DOHH2 (cell line): Measurements from ENCODE around the gene CNPY3.

Experiments
- H3F3A ChIP-seq: fragments of 200-600 bp; sonication (generic), shearing (Covaris generic); 2 replicates; pipeline ENCODE4 v1.6.0; 2016; ENCODE audit warnings: antibody characterized with exemption, mild to moderate bottlenecking; ENCODE audit not compliant: control insufficient read depth, insufficient read depth
- H3K27ac ChIP-seq: fragments of 200-600 bp; sonication (generic); 2 replicates; pipeline ENCODE4 v1.5.1; 2014; ENCODE audit warnings: low read depth, mild to moderate bottlenecking, low read length, moderate library complexity
- H3K27me3 ChIP-seq: fragments of 200-600 bp; sonication (generic); 2 replicates; pipeline ENCODE4 v1.6.1; 2014; ENCODE audit warnings: mild to moderate bottlenecking, low read length, mixed read lengths; ENCODE audit not compliant: control insufficient read depth
- H3K36me3 ChIP-seq: fragments of 200-600 bp; sonication (generic); 2 replicates; pipeline ENCODE4 v1.6.1; 2014; ENCODE audit warnings: mild to moderate bottlenecking, low read length, moderate library complexity, mixed read lengths; ENCODE audit not compliant: control insufficient read depth
- H3K4me1 ChIP-seq: fragments of 200-600 bp; sonication (generic); 2 replicates; pipeline ENCODE4 v1.6.1; 2014; ENCODE audit warnings: mild to moderate bottlenecking, low read length, mixed read lengths; ENCODE audit not compliant: control insufficient read depth
- H3K4me2 ChIP-seq: fragments of 200-600 bp; sonication (generic); 2 replicates; pipeline ENCODE4 v1.6.0; 2014; ENCODE audit warnings: mild to moderate bottlenecking, low read length, moderate library complexity
- H3K4me3 ChIP-seq: fragments of 200-600 bp; sonication (generic); 2 replicates; pipeline ENCODE4 v1.5.1; 2014; ENCODE audit warnings: mild to moderate bottlenecking, low read length, mixed read lengths
- H3K79me2 ChIP-seq: fragments of 200-600 bp; sonication (generic); 2 replicates; pipeline ENCODE4 v1.6.1; 2014; ENCODE audit warnings: mild to moderate bottlenecking, low read length, mixed read lengths; ENCODE audit not compliant: control insufficient read depth
- H3K9me2 ChIP-seq: fragments of 200-600 bp; sonication (generic); replicated peaks from 2 replicates; pipeline ENCODE4 v1.6.1; 2014; ENCODE audit warnings: mild to moderate bottlenecking, low read length, mixed read lengths; ENCODE audit not compliant: control insufficient read depth
- H3K9me3 ChIP-seq: fragments of 200-600 bp; sonication (generic); 2 replicates; pipeline ENCODE4 v1.6.1; 2014; ENCODE audit warnings: antibody characterized with exemption, low read length, mixed read lengths; ENCODE audit not compliant: control insufficient read depth, insufficient read depth
- H4K20me1 ChIP-seq: fragments of 200-600 bp; sonication (generic); 2 replicates; pipeline ENCODE4 v1.6.0; 2014; ENCODE audit warnings: low read depth, mild to moderate bottlenecking, antibody characterized with exemption, low read length, moderate library complexity; ENCODE audit not compliant: control insufficient read depth, insufficient read depth
- EZH2phosphoT487 ChIP-seq: fragments of 200-600 bp; sonication (generic); IDR thresholded peaks from 2 replicates; pipeline ENCODE4 v1.6.1; 2017; ENCODE audit warnings: borderline replicate concordance, mild to moderate bottlenecking, antibody characterized with exemption, low read length, moderate library complexity, mixed read lengths
- TF ChIP-seq, protein P1 (sequence below): fragments of 200-600 bp; sonication (generic); IDR thresholded peaks from one replicate; pipeline ENCODE4 v1.5.1; 2014; ENCODE audit warnings: antibody characterized with exemption, mild to moderate bottlenecking, low read depth, low read length; ENCODE audit not compliant: poor library complexity, severe bottlenecking

The CNPY3 gene

DNA sequence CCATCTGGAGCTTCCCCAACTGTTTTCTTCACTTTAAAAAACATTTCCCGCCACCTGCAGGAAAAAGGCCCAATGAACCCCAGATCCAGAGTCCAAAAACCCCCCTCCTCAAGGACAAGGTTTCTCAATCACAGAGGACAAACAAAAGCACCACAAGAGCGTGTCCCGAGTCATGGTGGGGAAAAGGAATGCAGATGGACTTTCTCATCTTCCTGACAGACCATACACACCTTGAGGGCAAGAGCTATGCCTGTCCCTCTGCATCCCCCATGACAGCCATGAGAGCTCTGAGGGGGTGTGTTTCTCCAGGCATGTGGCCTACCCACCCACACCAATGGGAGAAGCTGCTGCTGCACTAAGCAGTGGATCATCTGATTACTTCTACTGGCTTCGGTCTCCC lies 40.7 kb downstream of the CNPY3 start:
- no peaks in the 10 kb centered on the region for H3K27me3 ChIP-seq
- no peaks in the 10 kb centered on the region; the same call in 1 of the 2 replicates for H3K4me1 ChIP-seq
- H3K36me3 ChIP-seq, result peaks cover 55% of the 10 kb centered on the region
- H3K79me2 ChIP-seq, result peaks cover 12% of the 10 kb centered on the region
- no peaks in the 10 kb centered on the region for H3K9me2 ChIP-seq
- TF ChIP-seq EZH2phosphoT487, result no peak
- TF ChIP-seq, protein P1, sequence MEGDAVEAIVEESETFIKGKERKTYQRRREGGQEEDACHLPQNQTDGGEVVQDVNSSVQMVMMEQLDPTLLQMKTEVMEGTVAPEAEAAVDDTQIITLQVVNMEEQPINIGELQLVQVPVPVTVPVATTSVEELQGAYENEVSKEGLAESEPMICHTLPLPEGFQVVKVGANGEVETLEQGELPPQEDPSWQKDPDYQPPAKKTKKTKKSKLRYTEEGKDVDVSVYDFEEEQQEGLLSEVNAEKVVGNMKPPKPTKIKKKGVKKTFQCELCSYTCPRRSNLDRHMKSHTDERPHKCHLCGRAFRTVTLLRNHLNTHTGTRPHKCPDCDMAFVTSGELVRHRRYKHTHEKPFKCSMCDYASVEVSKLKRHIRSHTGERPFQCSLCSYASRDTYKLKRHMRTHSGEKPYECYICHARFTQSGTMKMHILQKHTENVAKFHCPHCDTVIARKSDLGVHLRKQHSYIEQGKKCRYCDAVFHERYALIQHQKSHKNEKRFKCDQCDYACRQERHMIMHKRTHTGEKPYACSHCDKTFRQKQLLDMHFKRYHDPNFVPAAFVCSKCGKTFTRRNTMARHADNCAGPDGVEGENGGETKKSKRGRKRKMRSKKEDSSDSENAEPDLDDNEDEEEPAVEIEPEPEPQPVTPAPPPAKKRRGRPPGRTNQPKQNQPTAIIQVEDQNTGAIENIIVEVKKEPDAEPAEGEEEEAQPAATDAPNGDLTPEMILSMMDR, result no peak
- no peak overlapping the region for H3K4me3 ChIP-seq
- H3K27ac ChIP-seq, result no peak overlapping the region
- H3K9me3 ChIP-seq, result no peaks in the 10 kb centered on the region
- H3F3A ChIP-seq, result 0 out of 2 replicates have a peak, but pooled peaks cover 2% of the 10 kb centered on the region
- no peak overlapping the region for H3K4me2 ChIP-seq
- peaks cover under 1% of the 10 kb centered on the region; the same call in 1 of the 2 replicates for H4K20me1 ChIP-seq

DNA sequence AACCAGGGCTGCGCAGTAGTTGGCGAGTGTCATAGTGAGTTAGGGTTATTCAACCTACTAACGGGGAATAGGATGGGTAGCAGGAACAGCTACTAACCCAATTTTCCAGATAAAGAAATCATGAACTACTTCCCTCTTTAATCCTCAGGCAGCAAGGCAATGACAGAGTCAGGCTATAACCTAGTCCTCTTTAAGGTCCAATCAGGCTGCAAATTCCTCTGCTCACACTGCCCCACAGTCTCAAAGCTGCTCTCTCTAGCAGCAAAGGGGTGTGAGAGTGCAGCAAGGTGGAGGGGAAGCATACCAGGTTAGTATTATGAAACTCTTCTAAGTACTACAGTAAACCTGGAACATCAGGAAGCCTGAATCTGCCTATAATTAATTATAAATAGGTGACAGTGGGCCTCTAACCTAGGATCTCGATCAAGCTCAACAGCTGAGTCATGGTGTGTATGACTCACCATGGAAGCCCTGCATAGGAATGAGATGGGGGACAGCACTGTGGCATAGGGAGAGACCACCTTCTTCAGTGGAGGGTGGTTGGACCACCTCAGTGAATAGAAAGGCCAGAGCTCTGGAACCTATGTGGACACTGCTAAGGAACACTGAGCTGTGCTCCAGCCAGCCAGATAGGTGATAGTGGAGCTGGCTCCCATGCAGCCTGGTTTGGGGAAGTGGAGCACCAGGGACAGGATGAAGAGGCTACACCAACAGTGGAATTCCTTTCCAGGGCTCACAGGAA lies 41.8 kb downstream of the CNPY3 start:
- Histone ChIP-seq H3K4me1 (no peaks in the 10 kb centered on the region; the same call in 1 of the 2 replicates), H3K36me3 (peaks cover 49% of the 10 kb centered on the region)
- no peak for TF ChIP-seq EZH2phosphoT487
- TF ChIP-seq, protein P1, result no peak

DNA sequence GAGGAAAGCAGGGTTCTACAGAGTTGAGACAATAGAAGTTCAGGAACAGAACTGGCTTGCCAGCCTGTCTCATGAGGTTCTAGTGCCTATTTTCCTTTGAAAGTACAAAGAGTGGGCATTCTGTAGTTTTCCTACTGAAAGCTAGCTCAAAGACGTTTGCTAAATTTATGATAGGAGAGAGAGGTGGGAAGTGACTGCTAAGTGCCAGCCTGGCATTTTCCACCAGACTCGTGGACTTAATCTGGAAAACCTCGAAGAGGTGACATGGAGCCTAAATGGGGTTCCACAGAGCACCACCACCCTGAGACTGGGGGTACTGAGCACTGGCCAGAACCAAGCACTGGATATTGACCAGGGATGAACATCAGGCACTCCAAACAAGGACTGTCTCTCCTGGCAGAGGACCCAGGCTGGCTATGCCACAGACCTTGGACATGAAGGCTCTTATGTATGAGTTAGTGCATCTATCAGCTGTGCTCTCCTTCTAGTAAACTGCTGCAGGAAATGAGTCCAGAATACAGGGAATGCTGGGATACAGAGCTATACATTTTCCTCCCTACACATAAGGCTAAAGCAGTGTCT lies 42.6 kb downstream of the CNPY3 start:
- no peak for TF ChIP-seq EZH2phosphoT487
- TF ChIP-seq, protein P1, result no peak
- Histone ChIP-seq H3K4me3 (no peak overlapping the region), H3K9me3 (no peaks in the 10 kb centered on the region), H3K36me3 (peaks cover 51% of the 10 kb centered on the region), H3K4me1 (peaks cover 7% of the 10 kb centered on the region), H3F3A (0 out of 2 replicates have a peak, but pooled peaks cover 5% of the 10 kb centered on the region), H3K4me2 (no peak overlapping the region), H3K9me2 (no peaks in the 10 kb centered on the region), H3K27ac (no peak overlapping the region), H3K27me3 (no peaks in the 10 kb centered on the region), H3K79me2 (peaks cover 30% of the 10 kb centered on the region), H4K20me1 (peaks cover 6% of the 10 kb centered on the region; the same call in 1 of the 2 replicates)

More for the DNA sequence above, 41.8 kb downstream of the CNPY3 start:
- Histone ChIP-seq H3F3A (0 out of 2 replicates have a peak, but pooled peaks cover 5% of the 10 kb centered on the region), H3K27ac (no peak overlapping the region), H3K4me3 (no peak overlapping the region), H3K27me3 (no peaks in the 10 kb centered on the region), H3K4me2 (no peak overlapping the region), H4K20me1 (peaks cover 6% of the 10 kb centered on the region; the same call in 1 of the 2 replicates), H3K9me3 (no peaks in the 10 kb centered on the region), H3K79me2 (peaks cover 22% of the 10 kb centered on the region), H3K9me2 (no peaks in the 10 kb centered on the region)
